SU-DHL-6 (cell line): ENCODE results near the gene STK16.

Experiments used
- H2AFZ ChIP-seq: fragments of 200-600 bp; sonication (generic); 2 replicates; pipeline ENCODE4 v1.6.1; 2014; ENCODE audit warnings: low read depth, mild to moderate bottlenecking, moderate library complexity, mixed read lengths, antibody characterized with exemption, low read length; ENCODE audit not compliant: severe bottlenecking
- H3F3A ChIP-seq: fragments of 200-600 bp; shearing (Covaris generic); 2 replicates; pipeline ENCODE4 v1.6.0; 2016; ENCODE audit warnings: antibody characterized with exemption, mild to moderate bottlenecking; ENCODE audit not compliant: insufficient read depth
- H3K27ac ChIP-seq: fragments of 200-600 bp; sonication (generic); 2 replicates; pipeline ENCODE4 v1.5.1; 2016; ENCODE audit warnings: low read depth, mild to moderate bottlenecking, low read length, moderate library complexity, mixed read lengths
- H3K27me3 ChIP-seq: fragments of 200-600 bp; sonication (generic), shearing (Covaris generic); 2 replicates; pipeline ENCODE4 v1.6.0; 2014; ENCODE audit warnings: mild to moderate bottlenecking, low read length
- H3K36me3 ChIP-seq: fragments of 200-600 bp; sonication (generic); 2 replicates; pipeline ENCODE4 v1.6.1; 2014; ENCODE audit warnings: mild to moderate bottlenecking, low read length, mixed read lengths
- H3K4me2 ChIP-seq: fragments of 300-600, 200-600 bp; shearing (Covaris generic), sonication (generic); 2 replicates; pipeline ENCODE4 v1.6.0; 2014; ENCODE audit warnings: low read length, low read depth, mild to moderate bottlenecking; ENCODE audit not compliant: poor library complexity, severe bottlenecking
- H3K4me3 ChIP-seq: fragments of 200-600 bp; sonication (generic); 2 replicates; pipeline ENCODE4 v1.5.1; 2014; ENCODE audit warnings: antibody characterized with exemption, low read length, mild to moderate bottlenecking, mixed read lengths; ENCODE audit not compliant: insufficient read depth, poor library complexity, severe bottlenecking
- H3K79me2 ChIP-seq: fragments of 200-600 bp; sonication (generic); 2 replicates; pipeline ENCODE4 v1.6.1; 2014; ENCODE audit warnings: mild to moderate bottlenecking, low read length, moderate library complexity; ENCODE audit not compliant: insufficient read depth
- H3K9ac ChIP-seq: fragments of 200-600 bp; sonication (generic); 2 replicates; pipeline ENCODE4 v1.7.0; 2014; ENCODE audit warnings: mild to moderate bottlenecking, low read length
- H3K9me2 ChIP-seq: fragments of 200-600 bp; sonication (generic); replicated peaks from 2 replicates; pipeline ENCODE4 v1.6.1; 2014; ENCODE audit warnings: low read length; ENCODE audit not compliant: insufficient read depth
- H3K9me3 ChIP-seq: fragments of 200-600 bp; sonication (generic); 2 replicates; pipeline ENCODE4 v1.6.1; 2014; ENCODE audit warnings: low read length, mixed read lengths; ENCODE audit not compliant: insufficient read depth
- H4K20me1 ChIP-seq: fragments of 200-600 bp; sonication (generic); 2 replicates; pipeline ENCODE4 v1.6.1; 2014; ENCODE audit warnings: low read depth, mild to moderate bottlenecking, antibody characterized with exemption, low read length, moderate library complexity, mixed read lengths
- EZH2phosphoT487 ChIP-seq: fragments of 200-600 bp; sonication (generic), shearing (Covaris generic); conservative IDR thresholded peaks from 2 replicates; pipeline ENCODE4 v1.6.1; 2018; ENCODE audit warnings: mild to moderate bottlenecking, antibody characterized with exemption, low read length, moderate library complexity, mixed read lengths
- TF ChIP-seq, protein P1 (sequence below): fragments of 200-600 bp; sonication (generic); IDR thresholded peaks from one replicate; pipeline ENCODE4 v1.5.1; 2017; ENCODE audit warnings: antibody characterized with exemption, mild to moderate bottlenecking, low read length, moderate library complexity; ENCODE audit not compliant: insufficient read depth, poor library complexity, severe bottlenecking

Gene STK16

DNA sequence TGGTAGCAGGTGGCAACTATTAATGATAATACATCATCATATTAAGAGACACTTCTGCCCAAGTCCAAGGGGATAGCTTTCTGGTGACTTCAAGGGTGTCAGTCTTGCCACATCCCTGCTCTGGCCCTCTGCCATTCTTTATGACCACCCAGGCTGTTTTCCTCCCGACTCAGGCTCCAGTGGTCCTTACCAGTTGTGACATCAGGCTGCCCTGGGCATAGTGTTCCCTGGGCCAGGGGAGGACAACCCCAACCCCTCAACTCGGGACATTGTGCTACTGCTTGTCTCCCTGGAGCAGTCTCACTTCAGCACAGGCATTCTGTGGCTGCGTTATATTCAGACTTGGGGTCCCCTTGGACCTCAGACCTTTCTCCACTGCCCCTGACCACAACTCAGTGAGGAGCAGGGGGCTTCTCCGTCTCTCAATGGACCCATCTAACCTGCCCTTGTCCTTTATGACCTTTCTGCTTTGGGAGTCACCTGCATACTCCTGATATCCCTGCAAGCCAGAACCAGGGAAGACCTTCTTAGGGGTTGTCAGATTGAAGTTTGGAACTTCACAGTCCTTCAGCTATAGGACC is 46.7 kb downstream of the STK16 start:
- Histone ChIP-seq H3K79me2 (no peaks in the 10 kb centered on the region), H3K4me3 (no peak overlapping the region), H3K9ac (no peak overlapping the region), H3K36me3 (no peaks in the 10 kb centered on the region), H4K20me1 (no peaks in the 10 kb centered on the region), H3K4me2 (no peak overlapping the region), H3K27me3 (no peaks in the 10 kb centered on the region), H2AFZ (no peak overlapping the region), H3K9me3 (no peaks in the 10 kb centered on the region), H3K9me2 (no peaks in the 10 kb centered on the region), H3K27ac (no peak overlapping the region), H3F3A (no peaks in the 10 kb centered on the region)
- no peak for TF ChIP-seq EZH2phosphoT487
- TF ChIP-seq, protein P1, sequence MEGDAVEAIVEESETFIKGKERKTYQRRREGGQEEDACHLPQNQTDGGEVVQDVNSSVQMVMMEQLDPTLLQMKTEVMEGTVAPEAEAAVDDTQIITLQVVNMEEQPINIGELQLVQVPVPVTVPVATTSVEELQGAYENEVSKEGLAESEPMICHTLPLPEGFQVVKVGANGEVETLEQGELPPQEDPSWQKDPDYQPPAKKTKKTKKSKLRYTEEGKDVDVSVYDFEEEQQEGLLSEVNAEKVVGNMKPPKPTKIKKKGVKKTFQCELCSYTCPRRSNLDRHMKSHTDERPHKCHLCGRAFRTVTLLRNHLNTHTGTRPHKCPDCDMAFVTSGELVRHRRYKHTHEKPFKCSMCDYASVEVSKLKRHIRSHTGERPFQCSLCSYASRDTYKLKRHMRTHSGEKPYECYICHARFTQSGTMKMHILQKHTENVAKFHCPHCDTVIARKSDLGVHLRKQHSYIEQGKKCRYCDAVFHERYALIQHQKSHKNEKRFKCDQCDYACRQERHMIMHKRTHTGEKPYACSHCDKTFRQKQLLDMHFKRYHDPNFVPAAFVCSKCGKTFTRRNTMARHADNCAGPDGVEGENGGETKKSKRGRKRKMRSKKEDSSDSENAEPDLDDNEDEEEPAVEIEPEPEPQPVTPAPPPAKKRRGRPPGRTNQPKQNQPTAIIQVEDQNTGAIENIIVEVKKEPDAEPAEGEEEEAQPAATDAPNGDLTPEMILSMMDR: no peak

DNA sequence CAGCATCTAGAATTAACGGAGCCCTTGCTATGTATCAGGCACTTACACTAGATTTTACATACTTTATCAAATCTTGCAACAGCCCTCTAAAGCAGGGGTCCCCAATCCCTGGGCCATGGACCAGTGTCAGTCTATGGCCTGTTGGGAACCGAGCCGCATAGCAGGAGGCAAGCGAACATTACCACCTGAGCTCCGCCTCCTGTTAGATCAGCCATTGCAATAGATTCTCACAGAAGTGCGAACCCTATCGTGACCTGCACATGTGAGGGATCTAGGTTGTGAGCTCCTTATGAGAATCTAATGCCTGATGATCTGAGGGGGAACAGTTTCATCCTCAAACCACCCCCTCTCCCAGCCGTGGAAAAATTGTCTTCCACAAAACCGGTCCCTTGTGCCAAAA is 47.3 kb downstream of the STK16 start:
- no peaks in the 10 kb centered on the region for H3K27me3 ChIP-seq
- H4K20me1 ChIP-seq: no peaks in the 10 kb centered on the region
- H3K9me2 ChIP-seq: no peaks in the 10 kb centered on the region
- no peak overlapping the region for H3K4me2 ChIP-seq
- H3K4me3 ChIP-seq: no peak overlapping the region
- TF ChIP-seq, protein P1: no peak
- no peak for TF ChIP-seq EZH2phosphoT487
- no peaks in the 10 kb centered on the region for H3F3A ChIP-seq
- H3K9me3 ChIP-seq: no peaks in the 10 kb centered on the region
- no peak overlapping the region for H3K9ac ChIP-seq
- H2AFZ ChIP-seq: no peak overlapping the region
- no peak overlapping the region for H3K27ac ChIP-seq
- H3K79me2 ChIP-seq: no peaks in the 10 kb centered on the region
- H3K36me3 ChIP-seq: no peaks in the 10 kb centered on the region

DNA sequence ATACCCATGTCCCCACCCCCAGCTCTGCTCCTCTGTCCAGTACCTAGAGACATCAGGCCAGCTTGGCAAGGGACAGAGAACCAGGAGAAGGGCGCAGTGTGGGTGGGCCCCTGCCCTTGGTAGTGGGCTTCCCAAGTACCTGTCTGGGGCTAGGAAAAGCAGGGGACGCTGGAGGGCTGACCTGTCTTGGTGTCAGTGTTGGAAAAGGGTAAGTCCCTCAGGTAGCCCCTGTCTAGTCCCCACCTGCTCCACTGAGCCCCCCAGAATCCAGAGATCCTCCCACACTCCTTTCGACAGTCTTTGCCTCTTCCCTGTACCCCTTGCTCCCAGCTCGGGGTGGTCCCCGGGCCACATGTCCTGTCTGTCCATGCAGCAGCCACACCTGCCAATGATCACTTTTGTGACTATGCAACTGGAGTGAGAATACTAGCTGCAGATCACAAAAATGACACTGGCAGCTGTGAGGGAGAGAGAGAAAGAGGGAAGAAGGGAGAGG is 48.5 kb downstream of the STK16 start:
- H3K9me2 ChIP-seq: no peaks in the 10 kb centered on the region
- no peaks in the 10 kb centered on the region for H3K27me3 ChIP-seq
- peak overlapping the region; percentile 54 for H3K9ac ChIP-seq
- no peak overlapping the region for H3K4me3 ChIP-seq
- H3K79me2 ChIP-seq: no peaks in the 10 kb centered on the region
- H3K9me3 ChIP-seq: no peaks in the 10 kb centered on the region
- H3K4me2 ChIP-seq: no peak overlapping the region
- H3K36me3 ChIP-seq: no peaks in the 10 kb centered on the region
- no peaks in the 10 kb centered on the region for H3F3A ChIP-seq
- no peaks in the 10 kb centered on the region for H4K20me1 ChIP-seq
- peak overlapping the region; percentile 86 for H2AFZ ChIP-seq
- no peak overlapping the region for H3K27ac ChIP-seq
- no peak for TF ChIP-seq EZH2phosphoT487
- TF ChIP-seq, protein P1: no peak
